ENCODE data around the gene TLE7.

Gene TLE7

GRCh38 chr16:71442051-71442440 lies at the start of gene TLE7:
Gene TLE7 (minus strand): TSS chr16:71442054. CDS start chr16:71433324, 8,730 bp downstream.
- no peak for DNase-seq (ENCODE audit: low read depth)

GRCh38 chr16:71491054-71491453 lies 49.2 kb upstream of the TLE7 start:
- DNase-seq (ENCODE audit: low read depth), result no peak

DNA sequence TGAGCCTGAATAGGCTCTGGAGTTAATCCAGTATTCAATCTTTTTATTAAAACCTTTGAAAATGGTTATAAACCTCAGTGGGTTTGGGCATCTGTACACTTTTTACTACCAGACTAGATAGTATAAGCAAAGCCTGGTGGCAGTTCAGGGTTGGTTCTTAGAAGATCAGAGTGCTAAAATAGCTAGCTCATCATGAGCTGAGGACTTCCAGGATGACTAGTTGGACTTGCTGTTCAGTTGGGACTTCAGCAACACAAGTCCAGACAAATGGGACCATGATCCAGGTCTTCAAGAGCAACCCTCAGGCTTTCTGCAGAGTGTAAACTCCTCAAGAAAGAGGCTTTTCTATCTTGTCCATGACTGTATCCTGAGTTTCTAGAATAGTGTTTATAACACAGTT lies 48.5 kb upstream of the TLE7 start:
- no peak for DNase-seq (ENCODE audit: low read depth)

GRCh38 chr16:71489122-71489521 lies 47.3 kb upstream of the TLE7 start, which contains the start of gene ZNF19:
Gene ZNF19 (minus strand): TSS chr16:71489324. CDS start chr16:71482114, 7,210 bp downstream.
- no peak for DNase-seq (ENCODE audit: low read depth)

GRCh38 chr16:71484006-71484893 lies 42.4 kb upstream of the TLE7 start:
- peak; percentile 67 for DNase-seq (ENCODE audit: low read depth)

GRCh38 chr16:71482569-71482968 lies 40.7 kb upstream of the TLE7 start:
- no peak for DNase-seq (ENCODE audit: low read depth)

GRCh38 chr16:71480956-71481355 lies 39.1 kb upstream of the TLE7 start:
- DNase-seq (ENCODE audit: low read depth), result no peak

- DNase-seq (ENCODE audit: low read depth), result no peak
Measured at GRCh38 chr16:71479420-71479819, 37.6 kb upstream of the TLE7 start.

DNA sequence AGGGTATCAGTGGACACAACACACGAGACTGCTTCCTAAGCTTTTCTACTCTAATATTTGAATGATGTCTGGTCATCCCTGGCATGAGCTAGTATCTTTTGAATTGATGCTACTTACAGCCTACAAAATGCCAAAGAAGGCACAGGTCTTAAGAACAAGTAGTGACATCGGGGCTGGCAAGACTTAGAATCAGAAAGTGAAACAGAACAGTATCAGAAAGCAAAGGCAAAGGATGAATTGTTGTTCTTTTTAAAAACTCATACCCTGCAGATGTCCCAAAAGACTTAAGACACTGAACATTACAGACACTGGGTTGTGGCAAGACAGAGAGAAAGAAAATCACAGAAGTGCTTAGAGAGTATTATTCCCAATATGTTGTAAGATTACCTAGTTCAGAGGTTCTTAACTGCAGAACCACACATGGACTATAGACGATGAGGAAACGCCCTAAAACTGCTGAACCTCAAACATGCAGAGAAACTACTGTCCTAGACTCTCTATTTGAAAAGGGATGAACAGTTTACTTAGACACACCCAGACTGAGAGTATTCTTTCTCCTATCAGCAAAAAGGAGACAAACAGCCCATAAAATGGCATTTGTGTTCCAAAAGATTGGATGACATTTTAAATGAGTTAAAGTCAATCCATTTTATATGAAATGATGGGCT lies 34.7 kb upstream of the TLE7 start:
- DNase-seq (ENCODE audit: low read depth), result no peak

GRCh38 chr16:71474864-71475263 lies 33.0 kb upstream of the TLE7 start:
- DNase-seq (ENCODE audit: low read depth), result peak; percentile 86

- no peak for DNase-seq (ENCODE audit: low read depth)
Measured at GRCh38 chr16:71473891-71474290, 32.0 kb upstream of the TLE7 start.

DNA sequence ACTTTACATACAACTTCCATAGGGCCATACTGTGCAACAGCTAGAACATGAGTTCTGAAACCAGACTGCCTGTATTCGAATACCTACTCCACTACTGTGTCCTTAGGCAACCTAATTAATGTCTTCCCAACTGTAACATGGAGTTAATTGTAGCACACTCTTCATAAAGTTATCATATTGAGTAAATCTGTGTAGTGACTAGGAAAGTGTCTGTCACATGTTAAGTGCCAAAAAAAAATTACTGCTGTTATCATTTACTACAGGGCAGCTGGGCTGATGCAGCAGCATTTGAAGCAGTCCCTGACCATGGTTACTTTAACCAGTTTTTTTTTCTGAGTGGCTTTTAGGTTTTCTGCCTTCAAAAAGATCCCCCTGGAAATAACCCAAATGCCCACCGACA lies 31.1 kb upstream of the TLE7 start:
- no peak for DNase-seq (ENCODE audit: low read depth)

DNA sequence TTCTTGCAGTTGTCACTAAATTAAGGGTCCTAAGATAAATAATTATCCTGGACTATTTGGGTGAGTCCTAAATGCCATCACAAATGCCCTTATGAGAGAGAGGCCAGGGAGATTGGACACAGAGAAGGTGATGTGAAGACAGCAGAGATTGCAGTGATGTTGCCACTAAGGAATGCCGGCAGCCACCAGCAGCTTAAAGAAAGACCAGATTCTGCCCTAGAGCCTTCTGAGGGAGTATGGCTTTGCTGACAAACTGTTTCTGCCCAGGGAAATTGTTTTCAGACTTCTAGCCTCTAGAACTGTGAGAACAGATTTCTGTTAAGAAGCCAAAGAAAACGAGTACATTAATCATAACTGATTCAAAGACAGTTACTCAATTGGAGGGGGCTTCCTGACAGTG lies 30.2 kb upstream of the TLE7 start:
- no peak for DNase-seq (ENCODE audit: low read depth)

DNA sequence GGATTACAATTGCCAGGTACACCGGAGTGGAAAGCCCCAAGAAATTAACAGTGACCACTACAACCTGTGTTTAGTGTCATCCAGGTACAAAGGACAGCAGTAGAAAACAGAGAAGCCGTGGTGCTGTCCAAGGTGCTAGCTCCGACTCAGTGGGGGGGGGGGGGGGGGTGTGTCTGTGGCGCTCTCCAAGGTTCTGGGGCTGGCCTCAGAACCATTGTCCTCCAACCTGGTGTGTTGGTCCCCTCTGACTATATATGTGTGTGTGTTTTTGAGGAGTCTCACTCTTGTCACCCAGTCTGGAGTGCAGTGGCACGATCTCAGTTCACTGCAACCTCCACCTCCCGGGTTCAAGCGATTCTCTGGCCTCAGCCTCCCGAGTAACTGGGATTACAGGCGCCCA lies 26.0 kb upstream of the TLE7 start:
- no peak for DNase-seq (ENCODE audit: low read depth)

DNA sequence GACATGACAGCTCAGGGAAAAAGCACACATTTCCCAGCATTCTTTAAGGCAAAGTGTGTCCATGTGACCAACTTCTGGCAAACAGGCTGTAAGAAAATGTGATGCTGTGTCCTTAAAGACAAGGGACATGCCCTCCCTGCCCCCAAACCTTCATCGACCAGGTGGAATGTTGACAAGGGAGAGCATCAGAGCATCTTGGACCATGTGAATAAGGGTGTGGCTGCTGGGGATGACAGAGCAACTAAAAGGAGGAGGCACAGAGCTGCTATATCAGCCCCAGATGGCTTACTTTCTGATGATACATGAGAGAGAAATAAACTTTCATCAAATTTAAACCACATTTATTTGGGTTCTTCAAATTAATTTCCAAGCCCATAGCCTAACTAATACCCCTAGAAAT lies 22.4 kb upstream of the TLE7 start:
- DNase-seq (ENCODE audit: low read depth), result no peak

DNA sequence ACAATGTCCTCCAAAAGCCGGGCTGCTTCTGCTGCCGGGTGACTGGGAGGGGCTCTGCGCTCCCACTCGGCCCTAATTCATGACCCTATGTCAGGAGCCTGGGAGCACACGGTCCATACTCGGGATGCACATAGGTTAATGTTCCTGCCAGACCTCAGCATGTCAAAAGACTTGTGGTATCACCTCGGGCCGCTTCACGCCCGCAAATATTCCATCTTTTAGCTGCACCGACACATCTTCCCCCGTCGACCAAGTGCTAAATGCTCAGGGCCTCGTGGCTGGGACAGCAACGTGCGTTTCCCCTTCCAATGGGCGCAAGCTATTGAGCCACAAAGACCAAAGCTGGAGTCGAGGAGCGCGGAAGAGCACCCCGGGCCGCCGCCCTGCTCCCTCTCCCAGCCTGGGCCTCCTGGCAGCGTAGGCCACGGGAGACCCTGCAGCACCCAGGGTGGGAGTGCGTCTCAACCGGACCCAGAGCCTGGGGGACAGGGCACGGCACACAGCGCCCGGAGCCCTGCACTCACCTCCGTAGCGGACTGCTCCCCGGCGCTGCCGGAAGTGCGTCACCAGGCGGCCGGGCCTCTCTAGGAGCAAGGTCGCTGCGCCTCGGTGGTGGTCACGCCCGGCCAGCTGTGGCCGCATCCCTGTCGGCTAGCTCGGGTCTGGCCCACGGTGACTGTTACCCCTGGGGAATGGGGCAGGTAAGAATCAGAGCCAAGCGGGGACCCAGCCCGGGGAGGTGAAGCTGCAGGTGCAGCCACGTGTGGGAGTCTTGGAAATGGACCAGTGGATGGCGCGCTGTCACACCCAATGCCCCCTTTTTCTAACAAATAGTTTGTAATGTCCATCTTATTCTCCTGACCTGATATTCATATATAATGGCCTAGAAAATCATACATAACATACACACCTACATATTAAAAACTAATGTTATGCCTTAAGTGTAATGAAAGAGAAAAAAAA lies 20.1 kb upstream of the TLE7 start, which contains the start of gene ZNF23:
Gene ZNF23 (minus strand): TSS at position 562 of the 963 bp plus-strand sequence. CDS start 5,451 bp downstream, outside the sequence.
- no peak for DNase-seq (ENCODE audit: low read depth)

DNA sequence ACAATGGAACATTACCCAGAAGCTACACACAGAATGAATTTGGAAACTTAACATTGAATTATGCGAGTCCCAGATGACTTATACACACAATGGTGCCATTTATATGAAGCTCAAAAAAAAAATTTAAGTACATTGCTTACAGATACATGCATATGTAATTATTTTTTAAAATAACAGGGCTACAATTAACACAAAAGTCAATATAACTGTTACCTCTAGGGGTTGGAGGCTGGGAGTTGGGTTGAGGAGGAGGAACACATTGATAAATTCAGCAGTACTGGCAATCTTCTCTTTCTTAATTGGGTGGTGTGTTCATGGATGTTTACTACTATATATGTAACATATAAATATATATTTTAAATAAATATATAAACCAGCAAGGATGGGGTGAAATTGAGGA lies 19.1 kb upstream of the TLE7 start:
- no peak for DNase-seq (ENCODE audit: low read depth)

DNA sequence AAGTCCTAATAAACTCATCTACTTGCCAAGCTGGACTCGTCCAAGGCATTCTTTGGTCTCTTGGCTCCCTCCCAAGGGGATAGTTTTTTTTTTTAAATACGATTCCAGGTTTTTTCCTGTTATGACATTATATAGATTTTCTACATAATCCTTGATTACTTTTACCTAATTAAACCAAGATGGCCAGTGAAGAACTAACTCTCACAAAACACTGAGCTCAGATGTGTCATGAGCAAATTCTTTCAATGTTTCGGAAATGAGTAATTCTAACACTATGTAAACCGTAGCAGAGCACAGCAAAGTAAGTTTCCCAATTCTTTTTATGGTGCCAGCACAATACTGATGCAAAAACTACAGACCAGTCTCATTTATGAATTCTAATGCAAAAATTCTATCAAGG lies 18.4 kb upstream of the TLE7 start:
- peak; percentile 86 for DNase-seq (ENCODE audit: low read depth)

DNA sequence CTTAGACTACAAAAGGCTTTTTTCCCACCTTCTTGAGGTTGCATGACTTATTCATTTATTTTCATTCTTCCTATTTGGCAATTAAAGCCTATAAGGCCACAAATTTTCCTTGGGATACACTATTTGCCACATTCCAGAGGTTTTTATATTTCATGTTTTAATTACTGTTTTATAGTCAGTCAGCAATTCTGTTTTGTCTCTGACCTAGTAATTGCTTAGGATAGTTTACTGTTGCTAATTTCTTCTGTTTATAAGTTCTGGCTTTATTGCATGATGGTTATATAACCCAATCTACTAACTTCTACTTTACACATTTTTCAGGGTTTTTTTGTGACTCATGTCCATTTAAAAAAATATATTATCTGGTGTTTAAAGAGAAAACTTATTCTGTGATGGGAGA lies 17.7 kb upstream of the TLE7 start:
- DNase-seq (ENCODE audit: low read depth), result no peak

GRCh38 chr16:71456801-71457200 lies 14.9 kb upstream of the TLE7 start:
- DNase-seq (ENCODE audit: low read depth), result no peak

GRCh38 chr16:71453036-71453435 lies 11.2 kb upstream of the TLE7 start:
- no peak for DNase-seq (ENCODE audit: low read depth)

GRCh38 chr16:71449020-71449419 lies 7.2 kb upstream of the TLE7 start:
- DNase-seq (ENCODE audit: low read depth), result no peak
